ENCODE results near the gene TERB1.

The TERB1 gene

GRCh38 chr16:66751303-66751991 is 49.9 kb downstream of the TERB1 start, which contains the start of gene DYNC1LI2:
TSS of gene DYNC1LI2 (minus strand) at chr16:66751609. CDS start at chr16:66751591, 18 bp downstream.
- in situ Hi-C loops (cut with MboI; ENCODE audit: low pct_unique_long_range_greater_than_20kb, low sequenced_read_pairs) = no loop called here

DNA sequence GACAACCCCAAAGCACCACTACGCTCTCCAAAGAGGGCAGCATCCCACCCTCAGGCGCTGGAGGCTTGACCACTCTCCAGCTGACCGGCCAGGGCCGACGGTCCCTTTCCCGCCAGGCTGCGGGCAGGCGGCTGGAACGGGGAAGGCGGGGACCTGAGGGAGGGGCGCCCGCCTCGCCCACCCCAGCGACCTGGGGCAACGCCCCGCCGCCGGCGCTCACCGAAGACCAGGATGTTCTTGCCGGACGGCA is 50.4 kb downstream of the TERB1 start:
- in situ Hi-C loops (cut with MboI; ENCODE audit: low pct_unique_long_range_greater_than_20kb, low sequenced_read_pairs) = no loop called here
- no peak for DNase-seq

More at GRCh38 chr16:66751303-66751991, 49.9 kb downstream of the TERB1 start, which contains the start of gene DYNC1LI2:
- DNase-seq = peak; percentile 75

DNA sequence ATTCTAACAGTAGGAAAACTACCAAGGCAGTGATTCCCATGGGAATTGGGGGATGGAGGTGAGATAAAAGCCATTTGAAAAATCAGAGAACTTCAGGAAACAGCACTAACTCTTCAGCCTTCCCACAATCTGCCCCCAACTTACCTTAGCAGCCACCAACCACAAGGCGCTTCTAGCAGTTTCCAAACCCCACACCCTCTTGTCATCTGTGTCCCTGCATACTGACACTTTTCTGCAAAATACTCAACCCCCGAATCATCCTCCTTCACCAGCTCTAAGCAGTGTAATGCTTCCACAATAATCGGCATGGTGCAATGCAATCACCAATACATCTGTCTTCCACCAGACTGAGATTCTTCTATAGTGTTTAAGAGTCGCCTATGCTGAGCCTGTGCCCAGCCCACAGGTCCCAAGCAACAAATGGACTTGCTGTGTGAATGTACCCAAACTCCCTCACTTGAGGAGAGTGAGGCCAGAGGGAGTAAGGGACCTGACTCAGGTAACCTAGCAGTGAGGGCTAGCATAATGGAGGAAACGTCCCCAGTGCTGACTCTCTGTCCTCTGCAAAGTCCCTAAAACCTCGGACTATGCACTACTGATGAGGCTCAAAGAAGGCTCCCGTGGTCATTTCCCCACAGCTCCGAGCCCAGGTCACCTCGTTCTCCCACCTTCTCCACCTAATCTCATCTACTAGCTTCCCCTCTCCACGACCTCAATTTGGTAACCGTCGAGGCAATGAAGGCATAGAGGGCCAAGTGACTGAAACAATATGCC is 50.9 kb downstream of the TERB1 start:
- DNase-seq = no peak
- in situ Hi-C loops (cut with MboI; ENCODE audit: low pct_unique_long_range_greater_than_20kb, low sequenced_read_pairs) = no loop called here

DNA sequence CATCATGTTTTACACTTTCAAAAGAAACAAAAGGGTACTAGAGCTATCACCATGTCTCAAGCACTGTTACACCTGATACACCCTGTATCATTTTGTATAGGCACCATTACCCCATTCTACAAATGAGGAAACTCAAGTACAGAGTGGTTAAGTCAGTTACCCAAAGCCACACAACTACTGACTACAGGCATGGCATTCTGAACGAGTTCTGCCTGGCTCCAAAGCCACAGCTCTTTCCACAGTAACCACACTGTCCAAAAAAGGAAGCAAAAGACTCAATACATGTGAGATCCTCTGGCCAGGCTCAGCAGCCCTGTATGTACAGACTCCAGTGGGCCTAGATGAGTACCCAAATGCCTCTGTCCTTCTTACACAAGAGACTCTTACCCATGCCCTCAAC is 54.7 kb downstream of the TERB1 start:
- in situ Hi-C loops (cut with MboI; ENCODE audit: low pct_unique_long_range_greater_than_20kb, low sequenced_read_pairs) = no loop called here
- peak; percentile 90 for DNase-seq

- in situ Hi-C loops (cut with MboI; ENCODE audit: low pct_unique_long_range_greater_than_20kb, low sequenced_read_pairs) = no loop called here
- no peak for DNase-seq
Measured at GRCh38 chr16:66746048-66746447, 55.3 kb downstream of the TERB1 start.

DNA sequence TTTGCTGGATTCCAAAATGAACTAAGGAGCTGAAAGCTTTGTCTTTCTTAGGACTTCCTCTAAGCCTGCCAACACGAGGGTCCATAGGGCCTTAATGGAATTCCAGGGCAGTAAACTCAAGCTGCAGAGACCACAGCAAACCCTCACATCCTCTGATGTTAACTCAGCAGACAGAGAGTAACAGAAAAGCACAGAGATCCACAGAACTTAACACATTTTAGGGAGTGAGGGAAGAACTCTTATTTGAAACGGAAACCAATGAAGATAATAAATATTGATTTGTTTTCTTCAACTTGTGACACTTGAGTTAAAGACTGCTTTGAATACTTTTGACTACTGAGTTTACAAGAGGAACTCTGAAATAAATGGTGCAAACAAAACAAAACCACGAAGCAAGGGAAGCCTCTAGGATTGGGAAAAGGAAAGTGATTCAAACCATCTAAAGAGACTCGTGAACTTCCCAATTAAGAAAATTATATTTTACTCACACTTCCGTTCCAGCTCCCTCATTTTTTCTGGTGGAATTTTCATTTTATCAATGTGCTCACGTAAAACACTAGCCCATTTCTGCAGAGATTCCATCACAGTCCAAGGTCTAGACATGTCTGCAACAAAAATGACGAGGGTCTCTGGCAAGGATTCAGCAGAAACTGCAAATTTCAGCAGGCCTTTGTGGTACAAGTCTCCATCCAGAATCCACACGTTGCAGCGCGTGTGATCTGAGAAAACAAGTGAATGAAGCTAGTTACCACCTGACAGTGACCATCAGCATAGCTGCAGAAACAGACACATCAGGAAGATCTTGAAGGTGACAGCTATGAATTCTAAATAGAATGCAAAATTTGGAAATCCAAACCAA is 59.2 kb downstream of the TERB1 start:
- in situ Hi-C loops (cut with MboI; ENCODE audit: low pct_unique_long_range_greater_than_20kb, low sequenced_read_pairs) = no loop called here
- no peak for DNase-seq

- in situ Hi-C loops (cut with MboI; ENCODE audit: low pct_unique_long_range_greater_than_20kb, low sequenced_read_pairs) = no loop called here
- no peak for DNase-seq
Measured at GRCh38 chr16:66741169-66741900, 60.0 kb downstream of the TERB1 start.

DNA sequence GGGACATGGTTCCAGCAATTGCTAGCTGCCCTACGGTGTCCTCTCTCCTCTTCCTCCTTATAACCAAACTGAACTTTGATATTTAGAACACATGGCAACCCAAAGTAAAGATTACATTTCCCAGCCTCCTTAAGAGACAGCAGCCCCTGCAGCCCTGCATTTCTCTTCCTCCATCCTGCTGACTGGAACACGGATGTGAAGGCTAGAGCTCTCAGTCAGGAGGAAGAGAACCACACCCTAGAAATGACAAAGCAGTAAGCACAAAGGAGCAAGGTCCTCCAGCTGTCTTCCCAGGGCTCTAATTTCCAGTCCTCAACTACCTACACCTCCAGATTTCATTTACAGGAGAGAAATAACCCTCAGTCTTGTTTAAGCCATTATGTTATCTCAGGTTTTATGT is 60.9 kb downstream of the TERB1 start:
- DNase-seq = no peak
- in situ Hi-C loops (cut with MboI; ENCODE audit: low pct_unique_long_range_greater_than_20kb, low sequenced_read_pairs) = no loop called here

GRCh38 chr16:66740010-66740409 is 61.4 kb downstream of the TERB1 start:
- DNase-seq = peak; percentile 74
- in situ Hi-C loops (cut with MboI; ENCODE audit: low pct_unique_long_range_greater_than_20kb, low sequenced_read_pairs) = no loop called here

DNA sequence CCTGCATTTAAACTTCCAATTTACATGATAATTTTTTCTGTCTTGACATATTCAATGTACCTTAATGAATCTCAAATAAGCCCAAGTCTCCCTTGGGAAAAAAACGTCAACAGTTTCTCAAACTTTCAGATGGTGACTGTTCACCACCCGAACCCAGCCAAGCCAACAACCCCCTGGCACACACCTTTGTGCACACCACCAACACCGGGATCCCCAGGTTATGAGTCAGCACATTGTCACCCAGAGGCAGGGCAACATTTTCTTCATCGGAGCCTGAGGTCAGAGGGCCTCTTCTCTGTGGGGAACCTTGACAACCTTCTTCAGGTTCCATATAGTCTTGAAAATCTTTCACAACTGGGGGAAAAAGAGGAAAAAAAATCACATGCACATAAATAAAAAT is 65.5 kb downstream of the TERB1 start:
- in situ Hi-C loops (cut with MboI; ENCODE audit: low pct_unique_long_range_greater_than_20kb, low sequenced_read_pairs) = no loop called here
- no peak for DNase-seq

GRCh38 chr16:66731101-66731500 is 70.3 kb downstream of the TERB1 start:
- no peak for DNase-seq
- in situ Hi-C loops (cut with MboI; ENCODE audit: low pct_unique_long_range_greater_than_20kb, low sequenced_read_pairs) = no loop called here

DNA sequence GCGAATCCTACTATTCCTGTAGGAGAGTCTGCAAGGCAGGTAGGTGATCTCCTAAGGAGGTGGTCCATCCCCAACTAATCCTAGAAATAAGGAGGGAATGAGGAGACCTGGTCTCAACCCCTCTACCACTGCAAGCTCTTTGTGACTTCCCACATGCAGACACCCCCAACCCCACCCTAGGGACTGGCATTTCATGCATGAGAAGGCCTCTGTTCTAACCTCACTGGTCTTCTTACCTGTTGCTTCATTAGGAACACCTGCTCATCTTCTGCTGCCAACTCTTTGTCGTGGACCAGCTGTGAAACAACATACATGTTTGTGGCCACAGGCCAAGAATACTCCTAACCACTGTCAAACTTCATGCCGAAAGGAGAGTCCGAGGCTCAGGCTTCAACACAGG is 72.6 kb downstream of the TERB1 start:
- in situ Hi-C loops (cut with MboI; ENCODE audit: low pct_unique_long_range_greater_than_20kb, low sequenced_read_pairs) = no loop called here
- DNase-seq = no peak

DNA sequence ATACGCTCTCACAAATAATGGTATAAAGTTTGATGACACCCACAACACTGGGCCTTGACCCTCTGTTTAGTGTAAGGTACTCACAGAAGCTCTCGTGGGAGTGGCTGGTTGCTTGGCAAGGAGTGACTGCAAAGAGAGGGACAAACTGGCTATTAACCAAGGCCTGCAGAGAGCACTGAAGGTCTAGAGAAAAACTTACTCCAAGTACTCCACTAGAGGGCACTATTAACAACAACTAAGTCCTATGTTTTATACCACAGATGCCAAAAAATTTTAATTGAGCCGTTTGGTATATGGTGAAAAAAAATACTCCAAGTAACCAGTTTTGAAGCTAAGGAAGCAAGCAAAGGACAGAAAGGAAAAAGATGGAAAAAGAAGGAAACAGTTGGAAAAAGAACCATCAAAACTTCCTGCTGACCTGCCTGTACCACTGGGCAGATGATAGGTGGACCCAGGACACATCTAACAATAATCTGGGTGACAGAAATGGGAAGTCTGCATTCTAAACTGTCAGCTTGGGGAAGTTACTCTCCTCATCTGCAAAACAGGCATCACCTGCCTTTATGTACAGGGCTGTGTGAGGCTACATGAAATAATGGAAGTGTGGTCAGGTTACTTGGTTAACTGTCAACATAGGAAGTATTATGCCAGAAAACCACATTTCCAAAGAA is 73.1 kb downstream of the TERB1 start:
- in situ Hi-C loops (cut with MboI; ENCODE audit: low pct_unique_long_range_greater_than_20kb, low sequenced_read_pairs) = no loop called here
- DNase-seq = peak; percentile 75

- no peak for DNase-seq
- in situ Hi-C loops (cut with MboI; ENCODE audit: low pct_unique_long_range_greater_than_20kb, low sequenced_read_pairs) = no loop called here
Measured at GRCh38 chr16:66720766-66721165, 80.6 kb downstream of the TERB1 start.

DNA sequence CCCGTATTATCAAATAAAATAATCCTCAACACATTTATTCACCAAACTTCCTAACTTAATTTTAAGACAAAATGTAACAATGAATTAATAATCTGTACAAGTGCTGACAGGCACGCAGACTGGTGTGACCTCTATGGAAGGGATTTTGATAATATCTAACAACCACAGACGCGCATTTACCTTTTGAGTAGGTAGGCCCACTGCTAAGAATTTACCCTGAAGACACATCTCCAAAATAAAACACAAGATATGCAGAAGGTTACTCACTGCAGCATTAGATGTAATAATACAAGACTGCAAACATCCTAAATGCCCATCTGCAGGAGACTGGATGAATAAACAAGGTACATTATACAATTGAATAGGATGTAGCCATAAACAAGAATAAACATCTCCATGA is 82.1 kb downstream of the TERB1 start:
- in situ Hi-C loops (cut with MboI; ENCODE audit: low pct_unique_long_range_greater_than_20kb, low sequenced_read_pairs) = no loop called here
- DNase-seq = no peak

- no peak for DNase-seq
- in situ Hi-C loops (cut with MboI; ENCODE audit: low pct_unique_long_range_greater_than_20kb, low sequenced_read_pairs) = no loop called here
Measured at GRCh38 chr16:66717776-66718175, 83.6 kb downstream of the TERB1 start.

DNA sequence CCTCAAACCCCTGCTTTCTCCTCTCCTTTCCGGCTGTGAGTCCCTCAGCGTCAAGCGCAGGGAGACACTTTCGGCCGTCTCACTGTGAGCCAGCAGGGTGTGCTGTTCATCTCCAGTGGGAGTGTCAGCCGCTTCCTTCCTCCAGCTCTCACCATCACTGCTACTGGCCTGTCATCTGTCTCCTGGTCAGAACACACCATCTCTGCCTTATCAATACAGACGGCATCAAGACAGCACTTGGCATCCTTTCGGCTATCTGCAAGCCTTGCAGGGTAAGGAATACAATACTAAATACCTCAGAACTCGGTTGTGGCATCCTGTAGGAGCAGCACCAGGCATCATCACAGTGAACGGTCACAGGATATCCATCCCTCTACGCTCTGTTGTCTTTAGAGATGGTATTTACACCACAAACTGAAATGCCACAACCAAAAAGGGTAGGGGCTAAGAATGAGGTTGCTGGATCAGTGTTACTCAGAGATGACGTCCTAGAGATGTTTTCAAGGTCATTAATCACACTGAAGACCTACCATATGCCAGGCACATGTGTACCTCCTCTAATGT is 84.2 kb downstream of the TERB1 start:
- in situ Hi-C loops (cut with MboI; ENCODE audit: low pct_unique_long_range_greater_than_20kb, low sequenced_read_pairs) = no loop called here
- DNase-seq = peak; percentile 74

DNA sequence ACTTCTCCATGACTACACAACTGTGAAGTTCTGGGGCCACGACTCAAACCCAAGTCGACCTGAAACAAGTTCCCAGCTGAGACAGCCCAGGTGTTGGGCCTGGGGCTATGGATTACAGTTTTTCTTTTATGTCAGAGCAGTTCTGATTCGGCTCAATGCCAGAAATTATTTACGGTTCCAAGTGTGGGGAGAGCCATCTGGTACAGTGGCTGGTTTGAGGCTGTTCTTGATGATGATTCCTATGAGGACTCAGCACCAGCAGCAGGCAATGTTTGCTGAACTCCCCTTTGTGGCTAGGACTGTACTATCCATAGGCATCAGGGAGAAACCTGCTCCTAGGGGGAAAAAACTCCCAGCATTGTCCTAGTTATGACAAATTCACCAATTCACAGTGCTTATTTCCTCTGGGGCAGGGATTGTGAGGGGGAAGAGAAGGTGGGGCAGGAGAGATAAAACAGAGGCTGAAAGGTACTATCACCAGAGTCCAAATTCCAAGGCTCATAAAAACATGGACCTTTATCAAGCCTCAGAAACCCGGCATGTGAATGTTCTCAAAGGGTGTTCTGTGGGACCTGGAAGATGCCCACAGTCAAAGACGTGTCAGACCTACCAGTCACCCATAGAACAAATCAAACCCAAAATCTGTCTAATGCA is 86.6 kb downstream of the TERB1 start:
- in situ Hi-C loops (cut with MboI; ENCODE audit: low pct_unique_long_range_greater_than_20kb, low sequenced_read_pairs) = no loop called here
- no peak for DNase-seq

All from KBM-7 (cell line).